DOHH2 (cell line): Measurements from ENCODE around the gene PHF10.

Experiments
- H3F3A ChIP-seq: fragments of 200-600 bp; sonication (generic), shearing (Covaris generic); 2 replicates; pipeline ENCODE4 v1.6.0; 2016; ENCODE audit warnings: antibody characterized with exemption, mild to moderate bottlenecking; ENCODE audit not compliant: control insufficient read depth, insufficient read depth
- H3K27ac ChIP-seq: fragments of 200-600 bp; sonication (generic); 2 replicates; pipeline ENCODE4 v1.5.1; 2014; ENCODE audit warnings: low read depth, mild to moderate bottlenecking, low read length, moderate library complexity
- H3K27me3 ChIP-seq: fragments of 200-600 bp; sonication (generic); 2 replicates; pipeline ENCODE4 v1.6.1; 2014; ENCODE audit warnings: mild to moderate bottlenecking, low read length, mixed read lengths; ENCODE audit not compliant: control insufficient read depth
- H3K36me3 ChIP-seq: fragments of 200-600 bp; sonication (generic); 2 replicates; pipeline ENCODE4 v1.6.1; 2014; ENCODE audit warnings: mild to moderate bottlenecking, low read length, moderate library complexity, mixed read lengths; ENCODE audit not compliant: control insufficient read depth
- H3K4me1 ChIP-seq: fragments of 200-600 bp; sonication (generic); 2 replicates; pipeline ENCODE4 v1.6.1; 2014; ENCODE audit warnings: mild to moderate bottlenecking, low read length, mixed read lengths; ENCODE audit not compliant: control insufficient read depth
- H3K4me2 ChIP-seq: fragments of 200-600 bp; sonication (generic); 2 replicates; pipeline ENCODE4 v1.6.0; 2014; ENCODE audit warnings: mild to moderate bottlenecking, low read length, moderate library complexity
- H3K4me3 ChIP-seq: fragments of 200-600 bp; sonication (generic); 2 replicates; pipeline ENCODE4 v1.5.1; 2014; ENCODE audit warnings: mild to moderate bottlenecking, low read length, mixed read lengths
- H3K79me2 ChIP-seq: fragments of 200-600 bp; sonication (generic); 2 replicates; pipeline ENCODE4 v1.6.1; 2014; ENCODE audit warnings: mild to moderate bottlenecking, low read length, mixed read lengths; ENCODE audit not compliant: control insufficient read depth
- H3K9me2 ChIP-seq: fragments of 200-600 bp; sonication (generic); replicated peaks from 2 replicates; pipeline ENCODE4 v1.6.1; 2014; ENCODE audit warnings: mild to moderate bottlenecking, low read length, mixed read lengths; ENCODE audit not compliant: control insufficient read depth
- H3K9me3 ChIP-seq: fragments of 200-600 bp; sonication (generic); 2 replicates; pipeline ENCODE4 v1.6.1; 2014; ENCODE audit warnings: antibody characterized with exemption, low read length, mixed read lengths; ENCODE audit not compliant: control insufficient read depth, insufficient read depth
- H4K20me1 ChIP-seq: fragments of 200-600 bp; sonication (generic); 2 replicates; pipeline ENCODE4 v1.6.0; 2014; ENCODE audit warnings: low read depth, mild to moderate bottlenecking, antibody characterized with exemption, low read length, moderate library complexity; ENCODE audit not compliant: control insufficient read depth, insufficient read depth
- CTCF ChIP-seq: fragments of 200-600 bp; sonication (generic); IDR thresholded peaks from one replicate; pipeline ENCODE4 v1.5.1; 2014; ENCODE audit warnings: antibody characterized with exemption, mild to moderate bottlenecking, low read depth, low read length; ENCODE audit not compliant: poor library complexity, severe bottlenecking
- EZH2phosphoT487 ChIP-seq: fragments of 200-600 bp; sonication (generic); IDR thresholded peaks from 2 replicates; pipeline ENCODE4 v1.6.1; 2017; ENCODE audit warnings: borderline replicate concordance, mild to moderate bottlenecking, antibody characterized with exemption, low read length, moderate library complexity, mixed read lengths

PHF10 gene

GRCh38 chr6:169709293-169709692 lies 15.0 kb downstream of the PHF10 start:
- Histone ChIP-seq H3K36me3 (peaks cover 90% of the 10 kb centered on the region), H3K9me3 (no peaks in the 10 kb centered on the region), H3F3A (peaks cover 44% of the 10 kb centered on the region), H3K4me3 (peak overlapping the region; percentile 23; the same call in 1 of the 2 replicates), H4K20me1 (peaks cover 4% of the 10 kb centered on the region), H3K79me2 (peaks cover 40% of the 10 kb centered on the region), H3K4me2 (peak overlapping the region; percentile 34), H3K9me2 (no peaks in the 10 kb centered on the region), H3K27me3 (no peaks in the 10 kb centered on the region), H3K27ac (peak overlapping the region; percentile 31), H3K4me1 (peaks cover 67% of the 10 kb centered on the region)
- TF ChIP-seq EZH2phosphoT487 = no peak
- TF ChIP-seq CTCF = no peak

GRCh38 chr6:169707772-169708171 lies 16.5 kb downstream of the PHF10 start:
- H3K27ac ChIP-seq = peak overlapping the region; percentile 31
- H4K20me1 ChIP-seq = peaks cover 10% of the 10 kb centered on the region
- TF ChIP-seq CTCF (no peak), EZH2phosphoT487 (no peak)
- H3F3A ChIP-seq = peaks cover 44% of the 10 kb centered on the region
- H3K4me1 ChIP-seq = peaks cover 78% of the 10 kb centered on the region
- H3K27me3 ChIP-seq = no peaks in the 10 kb centered on the region
- H3K4me2 ChIP-seq = peak overlapping the region; percentile 34
- no peaks in the 10 kb centered on the region for H3K9me3 ChIP-seq
- 0 out of 2 replicates have a peak overlapping the region, but pooled peaks have one; percentile 9 for H3K4me3 ChIP-seq
- H3K9me2 ChIP-seq = no peaks in the 10 kb centered on the region
- H3K79me2 ChIP-seq = peaks cover 52% of the 10 kb centered on the region
- peaks cover 94% of the 10 kb centered on the region for H3K36me3 ChIP-seq

GRCh38 chr6:169702840-169703246 lies 21.5 kb downstream of the PHF10 start:
- peaks cover 77% of the 10 kb centered on the region for H3K36me3 ChIP-seq
- peak overlapping the region; percentile 59 for H3K27ac ChIP-seq
- no peak for TF ChIP-seq EZH2phosphoT487
- TF ChIP-seq CTCF = no peak

More at GRCh38 chr6:169702840-169703246, 21.5 kb downstream of the PHF10 start:
- peaks cover 10% of the 10 kb centered on the region for H4K20me1 ChIP-seq
- peak overlapping the region; percentile 84 for H3K4me3 ChIP-seq
- peaks cover 56% of the 10 kb centered on the region for H3K4me1 ChIP-seq
- no peaks in the 10 kb centered on the region for H3K27me3 ChIP-seq
- H3K79me2 ChIP-seq = peaks cover 91% of the 10 kb centered on the region
- H3K9me2 ChIP-seq = no peaks in the 10 kb centered on the region
- H3K4me2 ChIP-seq = peak overlapping the region; percentile 66
- peaks cover 11% of the 10 kb centered on the region for H3F3A ChIP-seq
- H3K9me3 ChIP-seq = no peaks in the 10 kb centered on the region
